ENCODE data around the gene PAIP2B. TPM values are rescaled to one million over a fixed set of nuclear protein-coding genes. Genes with fewer than 3 reads are reported as not detected.

PAIP2B gene
- polyA plus RNA-seq, 12 donors: 4.3 to 9.6 (median 6.5) TPM; not detected in 1

DNA sequence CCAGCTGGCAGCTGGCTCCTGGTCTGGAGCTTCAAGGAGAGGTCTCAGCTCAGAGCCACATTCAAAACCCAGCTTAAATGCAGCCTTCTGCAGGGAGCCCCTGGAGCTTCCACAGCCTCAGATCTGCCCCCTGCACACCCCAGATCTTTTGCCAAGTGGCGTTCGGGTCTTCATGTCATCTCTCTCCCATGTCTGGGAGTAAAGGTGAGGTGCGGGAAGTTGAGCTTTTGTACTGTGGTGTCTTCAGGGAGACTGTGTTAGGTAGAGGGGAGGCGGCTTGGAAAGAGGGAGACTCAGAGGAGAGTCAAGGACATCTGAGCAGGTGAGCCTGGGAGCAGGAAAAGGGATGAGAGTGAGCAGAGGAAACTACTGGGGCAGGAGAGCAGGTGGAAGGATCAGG, 71.1 kb downstream of the PAIP2B start:
- DNase-seq: no peak

DNA sequence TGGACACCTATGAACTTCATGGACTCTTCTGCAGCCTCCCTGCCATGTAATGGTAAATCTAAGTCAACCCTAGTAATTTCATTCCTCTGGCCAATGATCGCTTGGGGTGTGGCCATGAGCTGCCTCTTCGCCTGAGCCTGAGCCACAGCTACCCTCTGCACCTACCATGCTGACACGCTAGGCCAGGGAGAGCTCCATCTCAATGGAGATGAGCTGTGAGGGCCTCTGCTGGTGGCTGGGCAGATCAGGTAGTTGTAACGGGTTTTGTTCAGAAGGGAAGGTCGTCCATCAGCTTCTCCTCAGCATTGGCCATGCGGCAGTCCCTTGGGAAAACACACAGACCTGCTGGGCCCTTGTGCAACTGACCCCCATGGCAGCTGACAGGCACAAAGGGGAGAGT, 72.1 kb downstream of the PAIP2B start:
- no peak for DNase-seq

DNA sequence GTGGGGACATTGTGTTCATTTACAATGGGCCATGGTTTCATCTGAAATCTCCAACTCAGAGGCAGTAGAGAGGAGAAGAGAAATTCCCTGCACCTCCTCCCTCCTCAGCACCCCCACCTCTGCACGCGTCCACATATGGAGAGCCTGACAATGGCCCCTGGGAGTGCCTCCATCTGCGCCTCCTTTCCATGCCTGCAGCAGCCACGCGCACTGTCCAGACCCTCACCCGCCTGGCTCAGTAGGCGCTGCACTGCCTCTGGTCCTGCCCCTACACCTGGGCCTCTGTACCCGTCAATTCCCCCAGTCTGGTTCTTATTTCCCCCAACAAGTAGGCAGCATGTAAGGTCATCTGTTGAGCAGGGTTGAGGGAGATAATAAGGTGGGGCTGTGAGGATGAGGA, 72.6 kb downstream of the PAIP2B start:
- no peak for DNase-seq

DNA sequence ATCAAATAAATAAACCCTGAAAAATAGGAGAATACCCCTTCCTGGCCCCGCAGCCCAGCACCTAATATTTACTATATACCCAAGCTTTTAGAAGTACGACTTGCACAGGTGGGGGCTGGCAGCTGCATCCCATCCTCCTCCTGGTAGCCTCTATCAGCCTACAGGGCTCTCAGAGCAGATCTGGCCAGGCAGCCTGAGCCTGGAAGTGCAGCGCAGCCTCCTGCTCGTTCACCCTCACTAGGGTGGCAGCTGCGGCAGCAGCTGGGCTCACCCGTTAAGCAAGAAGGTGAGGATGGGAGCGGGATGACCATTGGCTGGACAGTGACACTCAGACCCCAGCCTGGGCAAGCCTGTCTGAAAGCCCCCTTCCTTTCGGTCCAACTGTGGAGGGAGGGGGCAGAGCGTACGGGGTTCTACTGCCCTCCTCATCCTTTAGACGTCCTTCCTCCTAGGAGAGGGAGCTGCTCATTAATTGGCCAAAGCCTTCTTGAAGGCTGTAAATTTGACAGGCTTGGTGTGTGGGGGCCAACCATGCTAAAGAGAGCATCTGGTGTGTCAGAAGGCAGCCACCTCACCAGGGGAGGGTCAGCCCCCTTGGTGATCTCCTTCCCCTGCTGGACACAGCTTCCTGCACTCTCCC, 73.2 kb downstream of the PAIP2B start:
- no peak for DNase-seq

DNA sequence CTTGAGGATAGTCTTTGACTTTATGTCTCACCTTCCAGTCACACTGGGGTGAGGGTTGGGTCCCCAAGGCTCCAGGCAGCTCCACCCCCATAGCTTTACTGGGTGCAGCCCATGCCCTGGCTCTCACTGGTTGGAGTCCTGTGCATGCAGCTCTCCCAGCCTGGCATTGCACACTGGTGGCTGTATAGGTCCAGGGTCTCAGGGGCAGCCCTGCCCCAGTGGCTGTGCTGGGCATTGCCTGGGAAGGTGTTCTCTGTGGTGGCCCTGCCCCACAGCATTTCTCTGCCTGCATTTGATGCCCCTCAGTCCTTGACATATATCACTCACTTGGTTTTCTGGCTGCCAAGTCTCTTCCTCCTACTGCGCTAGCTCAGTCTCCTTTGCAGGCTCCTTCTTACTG, 75.3 kb downstream of the PAIP2B start:
- DNase-seq: no peak

DNA sequence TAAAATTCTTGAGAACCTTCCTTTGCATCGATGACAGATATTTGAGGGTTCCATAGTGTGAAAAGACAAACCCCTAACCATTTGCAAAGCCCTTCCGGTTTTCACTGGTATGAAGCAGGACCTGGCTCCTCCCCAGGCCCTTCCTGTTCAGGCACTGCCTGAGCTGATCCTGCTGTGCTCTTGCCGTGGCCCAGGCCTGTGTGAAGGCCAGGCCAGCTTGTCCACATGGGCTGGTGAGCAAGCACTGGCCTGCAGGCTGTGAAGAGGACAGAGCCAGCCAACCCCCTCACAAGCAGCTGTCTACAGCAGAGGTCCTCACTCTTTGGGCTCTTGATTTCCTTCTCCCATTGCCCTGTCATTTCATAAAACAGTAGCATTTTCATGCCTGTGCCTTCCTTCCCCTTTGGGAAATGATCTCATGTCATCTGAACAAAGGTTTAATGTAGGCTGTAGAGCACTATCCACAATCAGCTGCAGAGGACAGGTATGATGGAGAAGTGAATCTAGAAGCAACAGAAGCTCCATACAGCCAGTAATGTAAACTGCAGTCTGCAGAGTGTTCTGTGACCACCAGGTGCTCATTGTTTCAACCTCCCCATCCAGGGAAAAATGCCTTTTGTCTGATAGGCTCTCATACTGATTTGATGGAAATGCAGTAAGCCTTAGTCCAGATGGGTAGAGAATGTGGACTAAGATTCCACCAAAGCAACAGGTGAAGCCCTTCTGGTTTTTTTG, 76.7 kb downstream of the PAIP2B start:
- no peak for DNase-seq

DNA sequence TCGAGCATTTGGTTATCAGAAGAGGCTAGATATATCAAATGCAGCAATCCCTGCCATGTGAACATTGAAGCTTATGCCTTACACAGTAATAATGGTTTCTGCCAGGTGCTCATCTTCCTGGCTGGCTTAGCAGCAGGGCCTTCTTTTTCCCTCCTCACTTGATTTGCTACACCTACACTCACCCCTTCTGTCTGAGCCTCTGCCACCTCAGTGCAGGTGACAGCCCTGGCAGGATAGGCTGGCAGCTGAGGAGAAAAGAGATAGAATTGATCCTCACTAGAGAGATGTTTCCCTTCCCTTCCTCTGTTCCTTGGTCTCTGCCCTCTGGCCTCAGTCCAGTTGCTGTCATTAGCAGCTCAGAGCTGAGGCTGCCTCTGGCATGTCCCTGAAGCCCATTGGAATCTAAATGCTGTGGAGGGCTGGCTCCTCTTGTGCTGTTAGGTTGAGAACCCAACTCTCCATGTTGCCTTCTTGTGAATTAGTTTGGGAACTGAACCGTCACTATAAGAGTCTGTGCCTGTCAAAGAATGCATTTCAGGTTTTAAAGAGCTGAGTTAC, 78.3 kb downstream of the PAIP2B start:
- DNase-seq: no peak

DNA sequence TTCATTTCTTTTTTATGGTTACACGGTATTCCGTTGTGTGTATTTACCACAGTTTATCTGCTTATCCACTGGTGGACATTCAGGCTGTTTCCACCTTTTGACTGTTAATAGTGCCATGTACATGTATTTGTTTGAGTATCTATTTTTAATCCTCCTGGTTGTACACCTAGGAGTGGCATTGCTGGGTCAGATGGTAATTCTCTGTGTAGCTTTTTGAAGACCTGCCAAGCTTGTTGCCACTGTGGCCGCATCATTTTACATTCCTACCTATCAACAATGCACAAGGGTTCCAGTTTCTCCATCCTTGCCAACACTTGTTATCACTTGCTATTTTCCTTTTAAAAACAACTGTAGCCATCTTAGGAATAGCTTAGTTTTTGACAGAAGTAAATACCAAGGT, 83.1 kb downstream of the PAIP2B start:
- no peak for DNase-seq

DNA sequence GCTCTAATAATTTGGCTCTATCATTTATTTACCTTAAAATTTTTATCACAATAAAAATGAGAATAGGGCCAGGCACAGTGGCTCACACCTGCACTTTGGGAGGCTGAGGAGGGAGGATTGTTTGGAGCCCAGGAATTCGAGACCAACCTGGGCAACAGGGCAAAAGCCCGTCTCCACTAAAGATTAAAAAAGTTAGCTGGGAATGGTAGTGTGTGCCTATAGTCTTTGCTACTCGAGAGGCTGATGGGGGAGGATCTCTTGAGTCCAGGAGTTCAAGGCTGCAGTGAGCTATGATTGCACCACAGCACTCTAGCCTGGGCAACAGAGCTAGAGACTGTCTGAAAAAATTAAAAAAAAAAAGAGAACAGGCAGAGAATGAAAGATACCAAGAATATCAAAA, 90.7 kb downstream of the PAIP2B start:
- DNase-seq: no peak

DNA sequence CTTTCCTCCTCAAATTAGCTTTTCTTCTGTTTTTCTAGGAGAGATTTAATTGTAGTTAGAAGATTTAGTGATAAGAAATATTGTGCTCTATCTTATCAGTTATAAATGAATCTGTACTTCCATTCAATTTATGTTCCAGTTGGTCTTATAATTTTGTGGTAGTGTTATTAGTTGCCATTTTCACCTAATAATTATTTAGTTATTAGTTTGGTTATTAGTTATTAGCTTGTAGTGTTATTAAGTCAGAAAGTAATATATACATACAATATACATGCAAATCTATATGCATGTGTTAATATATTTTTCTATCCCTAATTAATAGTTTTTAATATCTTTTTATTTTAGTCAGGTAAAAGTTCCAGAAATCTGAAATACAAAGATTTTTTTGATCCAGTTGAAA, 93.3 kb downstream of the PAIP2B start:
- no peak for DNase-seq

Other genes starting within 250 kb of the PAIP2B start
- gene ANKRD53, start 248.5 kb downstream of the PAIP2B start, polyA plus RNA-seq (ENCODE audit: insufficient read length in 12 of 12): 1 to 10 TPM in 8 of 12 donors, under 1 TPM in 2, not detected in 2; 0.71 to 2.6 (median 1.3) TPM
- 10 to 100 TPM in 11 of 12 donors, not detected in 1; 31.9 to 51.4 (median 41.5) TPM for gene TEX261, start 232.2 kb downstream of the PAIP2B start, polyA plus RNA-seq (ENCODE audit: insufficient read length in 12 of 12)
- gene NAGK, start 158.5 kb downstream of the PAIP2B start, polyA plus RNA-seq (ENCODE audit: insufficient read length in 12 of 12): 100 to 1,000 TPM in 1 of 12 donors, 10 to 100 TPM in 10, not detected in 1; 54.2 to 115 (median 67.5) TPM
- gene MCEE, start 96.9 kb downstream of the PAIP2B start, polyA plus RNA-seq (ENCODE audit: insufficient read length in 12 of 12): 10 to 100 TPM in 11 of 12 donors, not detected in 1; 19.6 to 32.1 (median 25.9) TPM
- gene MPHOSPH10, start 96.5 kb downstream of the PAIP2B start, polyA plus RNA-seq (ENCODE audit: insufficient read length in 12 of 12): 100 to 1,000 TPM in 1 of 12 donors, 10 to 100 TPM in 11; 25.4 to 228 (median 36.9) TPM
- 100 to 1,000 TPM in 9 of 12 donors, 10 to 100 TPM in 2, not detected in 1; 71.9 to 162 (median 110) TPM for gene ZNF638, start 104.7 kb upstream of the PAIP2B start, polyA plus RNA-seq (ENCODE audit: insufficient read length in 12 of 12)
- 100 to 1,000 TPM in 8 of 12 donors, 10 to 100 TPM in 4; 53.5 to 196 (median 112) TPM for gene DYSF, start 226.5 kb upstream of the PAIP2B start, polyA plus RNA-seq (ENCODE audit: insufficient read length in 12 of 12)